Duodenal mucosa (tissue), 2 donors: Measurements from ENCODE around the gene FRMD4A.

Experiments used
- H3K27ac ChIP-seq: one replicate; pipeline ENCODE4 v1.7.0; 2013; ENCODE audit warnings: low read depth, low read length
- H3K27me3 ChIP-seq, 2 donors: one replicate each; pipeline ENCODE4 v1.7.0; 2013; ENCODE audit warnings: low read length in 2 of 2, control low read depth in 1 of 2; ENCODE audit not compliant: insufficient read depth in 2 of 2, control insufficient read depth in 1 of 2
- H3K36me3 ChIP-seq, 2 donors: one replicate each; pipeline ENCODE4 v1.7.0; 2013; ENCODE audit warnings: low read length in 2 of 2, control low read depth in 1 of 2; ENCODE audit not compliant: insufficient read depth in 2 of 2, control insufficient read depth in 1 of 2
- H3K4me1 ChIP-seq, 2 donors: one replicate each; pipeline ENCODE4 v1.7.0; 2013; ENCODE audit warnings: low read length in 2 of 2, control low read depth in 1 of 2; ENCODE audit not compliant: insufficient read depth in 2 of 2, control insufficient read depth in 1 of 2
- H3K4me3 ChIP-seq, 2 donors: one replicate each; pipeline ENCODE4 v1.7.0; 2013; ENCODE audit warnings: low read length in 2 of 2, low read depth in 1 of 2
- H3K9ac ChIP-seq, 2 donors: one replicate each; pipeline ENCODE4 v1.7.0; 2013; ENCODE audit warnings: low read length in 2 of 2, low read depth in 1 of 2
- H3K9me3 ChIP-seq, 2 donors: one replicate each; pipeline ENCODE4 v1.7.0; 2013; ENCODE audit warnings: low read length in 2 of 2, control low read depth in 1 of 2; ENCODE audit not compliant: control insufficient read depth in 1 of 2

Gene FRMD4A

DNA sequence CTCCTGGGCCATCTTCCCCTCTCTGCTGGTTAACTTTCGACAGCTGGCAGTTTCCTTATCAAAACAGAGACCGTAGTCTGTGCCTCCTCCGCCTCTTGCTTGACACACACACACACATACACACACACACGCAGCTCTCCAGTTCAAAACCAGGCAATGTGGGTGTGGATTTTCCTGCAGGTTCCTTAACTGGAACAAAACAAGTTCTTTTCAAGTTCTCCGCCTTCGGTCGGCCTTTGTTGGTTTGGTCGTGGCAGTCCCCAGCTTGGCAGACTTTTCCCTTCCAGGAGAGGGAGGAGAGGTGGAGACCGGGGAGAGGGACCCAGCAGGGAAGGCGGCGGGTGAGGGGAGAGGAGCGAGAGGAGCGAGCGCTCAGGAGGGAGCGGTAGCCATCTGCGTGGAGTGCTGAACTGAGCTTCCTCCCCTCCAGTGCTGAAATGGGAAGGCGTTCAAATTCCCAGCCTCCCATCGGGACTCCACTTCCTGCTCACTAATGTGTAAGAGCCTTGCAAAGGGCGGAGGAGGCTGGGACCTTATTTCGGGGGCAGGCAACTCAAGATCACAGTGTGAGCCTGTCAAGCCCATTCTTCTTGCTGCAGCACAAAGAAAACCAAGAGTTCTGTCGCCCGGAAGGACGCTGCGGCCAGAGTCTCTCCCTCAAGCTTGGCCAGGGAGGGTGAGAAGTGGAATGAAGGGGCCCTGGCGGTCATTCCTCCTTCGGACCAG is 623.4 kb downstream of the FRMD4A start:
- Histone ChIP-seq H3K4me1 (peaks cover 10 to 26% of the 10 kb centered on the region in 2 donors), H3K9ac (peak overlapping the region; percentile 60 to 64), H3K9me3 (no peaks in the 10 kb centered on the region), H3K36me3 (no peaks in the 10 kb centered on the region), H3K27me3 (no peaks in the 10 kb centered on the region), H3K4me3 (peak overlapping the region; percentile 84 to 85), H3K27ac (peak overlapping the region; percentile 50)

DNA sequence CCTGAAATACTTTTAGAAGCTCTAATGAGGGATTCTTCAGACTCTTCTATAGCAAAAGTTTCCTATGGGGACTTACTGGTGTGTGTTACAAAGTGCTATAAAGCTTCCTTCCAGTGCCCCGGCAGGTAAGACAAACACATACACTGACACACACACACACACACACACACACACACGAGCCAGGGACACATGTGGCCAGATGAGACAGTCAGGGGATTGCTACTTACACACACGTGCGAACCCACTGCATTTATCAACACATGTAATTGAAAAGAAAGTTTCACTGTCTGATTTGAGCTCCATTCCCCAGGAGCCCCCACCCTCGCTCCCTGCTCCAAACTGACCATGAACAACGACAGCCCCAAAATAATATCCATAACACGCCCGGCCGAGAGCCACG is 624.1 kb downstream of the FRMD4A start:
- H3K27ac ChIP-seq, result peak overlapping the region; percentile 40
- peak overlapping the region; percentile 60 to 64 for H3K9ac ChIP-seq
- no peaks in the 10 kb centered on the region for H3K27me3 ChIP-seq
- H3K4me3 ChIP-seq, result peak overlapping the region; percentile 84 to 85
- peaks cover 10 to 26% of the 10 kb centered on the region in 2 donors for H3K4me1 ChIP-seq
- no peaks in the 10 kb centered on the region for H3K9me3 ChIP-seq
- H3K36me3 ChIP-seq, result no peaks in the 10 kb centered on the region

DNA sequence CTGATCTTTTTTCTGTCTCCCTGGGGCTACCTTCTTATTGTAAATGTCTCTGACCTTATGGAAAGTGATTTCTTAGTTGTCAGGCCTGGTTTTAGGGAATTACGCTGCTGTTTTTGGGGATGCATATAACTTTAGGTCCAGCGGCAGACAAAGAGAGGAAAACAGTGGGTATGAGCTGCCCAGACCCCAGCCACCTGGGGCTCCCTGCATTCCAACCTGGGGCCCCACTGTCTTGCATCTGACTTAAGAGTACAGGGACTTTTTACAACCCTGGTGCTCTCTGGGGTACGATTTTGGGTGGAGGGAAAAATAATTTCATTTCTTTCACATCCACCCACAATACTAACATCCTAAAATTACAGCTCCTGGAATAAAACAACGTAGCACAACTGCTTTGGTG is 624.5 kb downstream of the FRMD4A start:
- H3K27ac ChIP-seq, result no peak overlapping the region
- H3K36me3 ChIP-seq, result no peaks in the 10 kb centered on the region
- peaks cover 10 to 26% of the 10 kb centered on the region in 2 donors for H3K4me1 ChIP-seq
- H3K9me3 ChIP-seq, result no peaks in the 10 kb centered on the region
- peak overlapping the region; percentile 16 to 22 for H3K9ac ChIP-seq
- peak overlapping the region; percentile 84 to 85 for H3K4me3 ChIP-seq
- H3K27me3 ChIP-seq, result no peaks in the 10 kb centered on the region

DNA sequence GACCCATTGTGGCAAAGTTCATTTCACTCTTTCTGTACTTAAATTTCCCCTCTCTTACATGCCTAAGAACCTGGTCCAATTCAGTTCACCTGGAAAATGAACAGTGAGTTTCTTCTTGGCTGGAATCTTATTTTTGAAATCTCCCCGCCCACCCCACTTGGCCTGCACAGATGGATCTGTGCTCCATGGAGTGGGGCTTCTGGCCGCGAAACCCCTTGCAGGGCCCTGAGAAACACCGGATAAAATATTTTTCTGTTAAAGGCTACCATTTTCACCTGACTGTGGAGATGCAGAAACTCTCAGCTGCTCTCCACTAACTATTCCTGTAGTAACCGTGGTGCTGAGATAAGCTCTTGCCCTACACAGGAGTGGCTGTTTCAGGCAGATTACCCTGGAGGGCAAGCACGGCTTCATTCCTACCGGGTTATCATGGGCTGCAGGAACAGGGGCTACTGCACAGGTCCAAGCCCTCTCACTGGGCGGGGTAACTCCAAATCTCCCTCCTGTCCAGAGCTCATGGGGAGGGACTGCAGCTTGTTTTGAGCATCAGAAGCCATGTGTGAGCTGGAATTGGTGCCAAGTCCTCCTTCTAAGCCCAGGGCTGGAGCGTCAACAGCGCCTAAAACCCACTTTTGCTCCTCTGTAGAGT is 625.1 kb downstream of the FRMD4A start:
- H3K4me3 ChIP-seq, result peak overlapping the region; percentile 84 to 85
- H3K9me3 ChIP-seq, result no peaks in the 10 kb centered on the region
- no peaks in the 10 kb centered on the region for H3K27me3 ChIP-seq
- H3K9ac ChIP-seq, result peak overlapping the region in 1 of 2 donors; percentile 22
- no peaks in the 10 kb centered on the region for H3K36me3 ChIP-seq
- H3K27ac ChIP-seq, result no peak overlapping the region
- peaks cover 10 to 26% of the 10 kb centered on the region in 2 donors for H3K4me1 ChIP-seq

DNA sequence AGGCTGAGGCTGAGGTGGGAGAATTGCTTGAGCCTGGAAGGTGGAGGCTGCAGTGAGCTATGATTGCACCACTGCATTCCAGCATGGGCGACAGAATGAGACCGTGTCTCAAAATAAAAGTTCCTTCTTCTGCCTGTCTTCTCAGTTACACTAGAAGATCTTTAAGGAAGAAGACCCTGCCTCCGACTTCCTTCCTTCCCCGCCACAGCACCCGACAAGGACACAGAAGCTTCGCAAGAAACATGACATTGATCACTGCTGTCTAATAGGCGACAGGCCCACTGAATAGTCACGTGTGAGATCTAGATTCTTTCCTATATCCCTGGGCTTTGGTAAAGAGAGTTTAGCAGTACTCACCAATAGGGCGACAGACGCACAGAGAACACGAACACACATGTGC is 625.8 kb downstream of the FRMD4A start:
- Histone ChIP-seq H3K4me1 (peaks cover 10 to 26% of the 10 kb centered on the region in 2 donors), H3K27me3 (no peaks in the 10 kb centered on the region), H3K4me3 (peak overlapping the region in 1 of 2 donors; percentile 84), H3K27ac (no peak overlapping the region), H3K36me3 (no peaks in the 10 kb centered on the region), H3K9me3 (no peaks in the 10 kb centered on the region), H3K9ac (no peak overlapping the region)

DNA sequence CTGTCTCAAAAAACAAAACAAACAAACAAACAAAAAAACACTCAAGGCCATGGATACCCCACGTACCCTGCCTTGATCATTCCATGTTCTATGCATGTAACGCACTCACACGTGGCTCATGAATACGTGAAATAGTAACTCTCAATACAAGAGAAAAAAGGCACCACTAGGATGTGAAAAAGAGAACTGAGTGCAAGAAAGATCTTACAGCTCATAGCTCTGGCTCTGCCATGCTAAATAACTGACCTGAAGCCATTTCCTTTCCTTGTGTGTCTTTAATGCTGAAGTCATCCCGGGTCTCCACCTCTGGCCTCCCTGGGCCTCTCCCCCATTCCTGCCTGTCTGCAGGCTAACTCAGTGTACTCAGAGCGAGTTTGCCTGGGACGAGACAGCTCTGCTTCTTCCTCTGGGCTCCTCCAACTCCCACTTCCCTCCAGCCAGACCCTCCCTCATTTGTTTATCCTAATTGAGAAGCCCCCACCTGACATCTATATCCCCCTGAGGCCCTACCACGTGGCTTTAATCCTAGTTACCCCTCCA is 626.7 kb downstream of the FRMD4A start:
- H3K27ac ChIP-seq, result no peak overlapping the region
- no peak overlapping the region for H3K9ac ChIP-seq
- peaks cover 10 to 26% of the 10 kb centered on the region in 2 donors for H3K4me1 ChIP-seq
- H3K9me3 ChIP-seq, result no peaks in the 10 kb centered on the region
- H3K4me3 ChIP-seq, result no peak overlapping the region
- H3K36me3 ChIP-seq, result no peaks in the 10 kb centered on the region
- H3K27me3 ChIP-seq, result no peaks in the 10 kb centered on the region

DNA sequence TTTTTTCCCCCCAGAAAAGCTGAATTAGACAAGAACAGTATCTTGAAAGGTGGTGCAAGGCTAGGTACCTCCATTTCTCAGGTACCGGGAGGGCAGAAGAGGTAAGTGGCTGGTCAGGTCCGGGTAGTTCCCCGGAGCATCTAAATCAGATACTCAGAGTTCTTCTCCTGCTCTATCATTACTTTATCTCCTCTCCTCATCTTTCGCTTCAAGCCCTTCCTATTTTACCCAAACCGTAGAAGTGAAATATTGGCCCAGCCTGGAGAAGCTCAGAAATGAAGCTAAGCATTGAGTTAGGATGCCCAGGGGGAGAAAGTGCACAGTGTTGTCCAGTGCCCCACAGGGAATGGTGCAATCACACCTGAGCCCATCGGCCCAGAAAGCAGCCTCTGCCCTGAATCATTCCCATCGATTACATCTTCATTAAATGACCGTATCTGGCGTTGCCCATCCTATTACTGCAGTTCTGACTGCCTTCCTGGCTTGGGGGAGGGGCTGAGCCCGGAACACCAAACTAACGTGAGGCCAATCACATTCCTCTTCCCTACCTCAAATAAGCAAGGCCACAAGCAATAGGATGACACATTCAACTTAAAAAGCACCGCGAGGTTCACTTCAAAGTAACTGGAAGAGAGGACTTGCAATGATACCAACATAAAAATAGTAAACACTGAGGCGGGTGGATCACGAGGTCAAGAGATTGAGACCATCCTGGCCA is 627.5 kb downstream of the FRMD4A start:
- Histone ChIP-seq H3K9me3 (no peaks in the 10 kb centered on the region), H3K4me3 (no peak overlapping the region), H3K36me3 (peaks cover 0 to 2% of the 10 kb centered on the region in 2 donors), H3K27ac (no peak overlapping the region), H3K4me1 (peaks cover 7 to 22% of the 10 kb centered on the region in 2 donors), H3K9ac (no peak overlapping the region), H3K27me3 (no peaks in the 10 kb centered on the region)

DNA sequence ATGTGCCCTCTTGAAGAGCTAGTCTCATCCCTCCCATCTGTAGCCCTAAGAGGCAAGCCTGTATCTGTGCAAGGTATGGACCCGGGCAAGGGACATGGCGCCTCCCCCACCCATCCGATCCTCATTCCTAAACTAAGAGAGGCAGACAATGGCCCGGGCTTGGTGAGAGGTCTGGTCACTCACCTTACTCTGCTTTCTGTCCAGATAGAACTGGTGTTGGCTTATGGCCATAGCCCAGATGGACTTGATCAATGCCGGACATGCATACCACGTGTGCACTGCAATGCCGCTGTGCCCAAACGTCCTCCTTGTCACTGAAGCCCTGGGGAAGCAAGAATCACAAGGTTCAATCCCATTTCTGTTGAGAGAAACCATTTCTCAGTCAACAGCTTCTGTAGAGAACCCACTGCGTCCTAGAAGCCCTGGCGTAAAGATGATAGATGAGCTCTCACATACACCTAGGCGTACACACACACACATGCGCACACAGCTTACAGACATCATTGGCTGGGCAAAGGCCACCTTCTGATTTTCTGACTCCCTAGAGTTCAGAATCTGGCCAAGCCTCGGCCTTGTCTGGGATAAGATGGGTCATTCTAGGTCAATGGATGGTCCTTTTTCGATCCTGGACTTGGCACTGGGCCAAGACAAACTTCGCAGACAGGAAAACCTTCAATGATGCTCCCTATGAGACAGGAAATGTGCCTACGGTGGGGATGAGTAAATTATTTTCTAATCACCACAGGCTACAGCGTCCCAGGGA is 629.4 kb downstream of the FRMD4A start:
- Histone ChIP-seq H3K27me3 (no peaks in the 10 kb centered on the region), H3K36me3 (peaks cover 0 to 2% of the 10 kb centered on the region in 2 donors), H3K4me3 (no peak overlapping the region), H3K4me1 (peaks cover 0 to 4% of the 10 kb centered on the region in 2 donors), H3K9me3 (no peaks in the 10 kb centered on the region), H3K9ac (no peak overlapping the region), H3K27ac (no peak overlapping the region)

DNA sequence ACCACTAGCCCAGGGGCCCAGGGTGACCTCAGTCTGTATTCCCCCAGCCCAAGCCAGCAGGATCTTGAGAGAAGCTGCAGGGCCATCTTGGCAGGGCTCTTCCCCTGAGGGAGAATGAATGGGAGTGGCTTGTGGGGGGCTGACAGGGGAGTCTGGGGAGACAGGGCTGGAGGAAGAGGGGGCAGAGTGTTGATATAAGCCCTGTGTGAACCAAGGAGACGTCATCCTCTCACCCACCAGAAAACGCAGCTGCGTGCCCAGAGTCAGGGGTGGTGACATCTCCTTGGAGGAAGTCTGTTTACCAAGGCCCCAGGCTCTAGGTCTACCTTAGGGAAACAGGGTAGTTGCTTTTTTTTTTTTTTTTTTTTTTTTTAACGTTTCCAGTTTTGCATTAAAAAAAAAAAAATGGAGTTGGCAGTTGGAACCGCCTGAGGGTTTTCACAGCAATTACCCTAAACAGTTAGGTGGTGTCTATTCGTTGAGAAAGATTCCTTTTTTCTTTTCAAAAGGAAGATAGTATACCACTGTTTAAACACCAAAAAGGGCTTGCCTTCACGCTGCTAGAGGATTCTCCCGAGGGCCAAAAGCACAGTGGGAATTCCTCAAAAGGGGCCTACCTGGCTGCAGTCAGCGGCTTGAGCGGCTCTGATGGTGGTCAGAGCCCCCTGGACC is 630.1 kb downstream of the FRMD4A start:
- Histone ChIP-seq H3K27ac (no peak overlapping the region), H3K36me3 (peaks cover 0 to 2% of the 10 kb centered on the region in 2 donors), H3K4me1 (no peaks in the 10 kb centered on the region), H3K4me3 (no peak overlapping the region), H3K9ac (no peak overlapping the region), H3K9me3 (no peaks in the 10 kb centered on the region), H3K27me3 (no peaks in the 10 kb centered on the region)
